HepG2 (cell line): ENCODE data around the gene MEG3. TPM values are rescaled to one million over a fixed set of nuclear protein-coding genes. Genes with fewer than 3 reads are reported as not detected.

Experiments
- ATAC-seq: fragments of 200-7000 bp; cut with Tn5 transposase; 3 replicates; pipeline ENCODE4 v1.9.1; 2020; ENCODE audit warnings: mild to moderate bottlenecking, moderate library complexity
- BruUV-seq: library from RNA; stranded (reverse); fragments of 400-500 nt; replicated peaks from 2 replicates; lab custom pipeline; 2021; lab: Mats Ljungman, UMichigan
- CTCF ChIA-PET: fragments of 300-600 bp; formaldehyde crosslinking; extraction: SDS; loops from one replicate; lab custom pipeline; 2021; ENCODE audit warnings: low total read pairs, inconsistent platforms, low intra/inter-chr PET ratio; lab: Yijun Ruan, JAX
- POLR2A ChIA-PET: fragments of 350-600 bp; sonication (Branson Sonifier 250); formaldehyde crosslinking; loops from one replicate; lab custom pipeline; 2020; ENCODE audit warnings: antibody characterized with exemption, inconsistent platforms; lab: Yijun Ruan, JAX
- DNase-seq: peaks from one replicate; pipeline ENCODE4 v3.0.0-alpha.2; 2015; ENCODE audit warnings: low spot score
- FAIRE-seq: peaks from 3 replicates; lab custom pipeline; 2011; peaks lifted over from hg19 to GRCh38; lab: Jason Lieb, UNC
- H2AFZ ChIP-seq: one replicate; pipeline ENCODE4 v1.6.1; 2011; ENCODE audit warnings: low read length, inconsistent platforms
- H3K27ac ChIP-seq: fragments of 300-600 bp; 3 replicates; pipeline ENCODE4 v1.8.0; 2011; ENCODE audit warnings: mixed run types, mild to moderate bottlenecking, mixed read lengths, low read length, inconsistent platforms; ENCODE audit not compliant: insufficient read depth; ENCODE audit errors: extremely low read length
- H3K27me3 ChIP-seq, 2 experiments: fragments of 200-600 bp in 1 of 2; 2 replicates in 1 of 2; 3 replicates in 1 of 2; pipeline versions ENCODE4 v1.6.0 to v1.8.0; 2011; ENCODE audit warnings: low read length in 2 of 2, mild to moderate bottlenecking in 2 of 2, moderate library complexity in 2 of 2, inconsistent platforms in 1 of 2; ENCODE audit not compliant: insufficient read depth in 2 of 2, control insufficient read depth in 1 of 2
- H3K36me3 ChIP-seq, 2 experiments: fragments of 200-600 bp in 1 of 2; replicated peaks in 1 of 2; 2 replicates in 1 of 2; 3 replicates in 1 of 2; pipeline versions ENCODE4 v1.5.1 to v1.8.0; 2011; ENCODE audit warnings: low read length in 2 of 2, inconsistent platforms in 1 of 2; ENCODE audit not compliant: insufficient read depth in 2 of 2, control insufficient read depth in 1 of 2
- H3K4me1 ChIP-seq: 2 replicates; pipeline ENCODE4 v1.5.1; 2012; ENCODE audit warnings: low read length, inconsistent platforms; ENCODE audit not compliant: insufficient read depth
- H3K4me2 ChIP-seq: 2 replicates; pipeline ENCODE4 v1.6.0; 2011; ENCODE audit warnings: low read depth, low read length, inconsistent platforms
- H3K4me3 ChIP-seq, 3 experiments: fragments of 200-600 bp in 1 of 3; sonication (generic), shearing (Covaris generic) in 1 of 3; replicated peaks in 1 of 3; 2 replicates each; pipeline ENCODE4 v1.5.1; 2011 to 2016; ENCODE audit warnings: low read length in 3 of 3, inconsistent platforms in 2 of 3, low read depth in 2 of 3, mild to moderate bottlenecking in 2 of 3, control low read depth in 1 of 3, mixed read lengths in 1 of 3; ENCODE audit not compliant: insufficient read depth in 1 of 3
- H3K79me2 ChIP-seq: one replicate; pipeline ENCODE4 v1.6.1; 2011; ENCODE audit warnings: low read length, inconsistent platforms; ENCODE audit not compliant: insufficient read depth
- H3K9ac ChIP-seq: 2 replicates; pipeline ENCODE4 v1.6.0; 2011; ENCODE audit warnings: mild to moderate bottlenecking, low read depth, low read length, inconsistent platforms; ENCODE audit not compliant: insufficient read depth
- H3K9me3 ChIP-seq: 2 replicates; pipeline ENCODE4 v1.5.1; 2012; ENCODE audit warnings: mild to moderate bottlenecking, low read length
- H4K20me1 ChIP-seq: 2 replicates; pipeline ENCODE4 v1.6.0; 2011; ENCODE audit warnings: inconsistent platforms, mild to moderate bottlenecking, low read length, moderate library complexity; ENCODE audit not compliant: insufficient read depth
- HOXA3 ChIP-seq: sonication (generic); formaldehyde crosslinking; IDR thresholded peaks from 2 replicates; pipeline ENCODE4 v1.5.0; 2020; ENCODE audit warnings: missing genetic modification reagents
- RORA ChIP-seq: sonication (generic); formaldehyde crosslinking; IDR thresholded peaks from 2 replicates; pipeline ENCODE4 v1.5.0; 2020; ENCODE audit warnings: mild to moderate bottlenecking, missing genetic modification reagents, moderate library complexity
- WGBS: methylation state at CpG from one replicate; pipeline ENCODE4 v1.1.6; 2017; ENCODE audit warnings: low lambda C conversion rate; 5-methylcytosine and 5-hydroxymethylcytosine counted together
- in situ Hi-C: cut with HindIII; loops from 2 replicates; pipeline ENCODE4 v1.10.0; 2017; ENCODE audit warnings: low pct_unique_long_range_greater_than_20kb; ENCODE audit not compliant: extremely low pct_ligation_motif_present
- intact Hi-C: fragments of 100-400 bp; cut with micrococcal nuclease; formaldehyde crosslinking; loops from one replicate; pipeline ENCODE4 v1.10.0; 2022; ENCODE audit not compliant: unreplicated experiment
- polyA plus RNA-seq, 8 experiments: library from polyadenylated mRNA; depleted of rRNA in 3 of 8; stranded (reverse) in 7 of 8; unstranded in 1 of 8; fragments of >200 nt; fragmentation: Illumina TruSeq in 4 of 8; extraction: Trizol in 4 of 8; gene quantifications; 2 replicates each; pipeline versions ENCODE4 v1.2.1 to v1.2.3, GENCODE V29; 2011 to 2016; ENCODE audit warnings: low read depth in 4 of 8, missing spikeins in 1 of 8, mixed read lengths in 1 of 8; ENCODE audit not compliant: insufficient read depth in 1 of 8
- total RNA-seq, 5 experiments: library from RNA; depleted of rRNA; stranded (reverse); fragments of >200 nt; fragmentation: Illumina TruSeq; extraction: Trizol; gene quantifications; 2 replicates each; pipeline ENCODE4 v1.2.3, GENCODE V29; 2016; ENCODE audit warnings: low read depth in 1 of 5
- TF ChIP-seq, protein P1 (sequence below): sonication (generic); formaldehyde crosslinking; IDR thresholded peaks from 2 replicates; pipeline ENCODE4 v1.4.0; 2020; ENCODE audit warnings: missing genetic modification reagents

The MEG3 gene
- total and polyA plus RNA-seq, 2 of the 13 experiments (the other 11 are each of a cell fraction or from before 2014, with no cell fraction given) = 0.17 TPM; not detected in 1

DNA sequence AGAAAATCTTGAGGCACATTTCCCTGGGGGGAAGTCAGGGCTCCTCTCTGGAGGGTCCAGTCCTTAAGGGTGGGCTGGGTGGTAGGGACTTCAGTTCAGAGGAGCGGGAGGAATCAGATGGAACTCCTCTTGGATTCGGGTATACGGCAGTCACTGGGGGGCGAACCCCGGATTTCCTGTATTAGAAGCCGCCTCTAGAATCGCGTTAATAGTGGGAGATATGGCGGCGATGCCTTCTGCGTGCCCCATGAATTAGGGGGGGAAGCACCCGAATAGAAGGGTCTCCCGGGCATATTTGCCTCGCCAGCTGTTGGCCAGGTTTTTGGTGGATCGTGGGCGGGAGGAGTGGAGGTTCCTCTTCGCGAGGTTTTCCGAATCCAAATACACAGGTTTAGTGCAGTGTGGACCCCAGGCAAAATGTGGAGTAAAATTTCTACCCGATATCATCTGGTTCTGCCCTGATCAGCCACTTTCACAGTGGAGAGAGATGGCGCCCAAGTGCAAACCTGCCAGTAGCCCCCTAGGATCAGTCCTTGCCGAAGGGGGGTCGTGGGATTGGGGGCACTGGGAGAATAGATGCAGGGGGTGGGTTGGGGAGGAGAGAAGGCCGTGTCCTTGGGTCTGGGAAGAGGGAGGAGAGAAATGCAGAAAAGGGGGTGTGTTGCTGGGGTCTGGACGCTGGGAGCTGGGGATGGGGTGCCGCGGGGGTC is 628 bp downstream of the MEG3 start (continued):
- TF ChIP-seq, protein P1, sequence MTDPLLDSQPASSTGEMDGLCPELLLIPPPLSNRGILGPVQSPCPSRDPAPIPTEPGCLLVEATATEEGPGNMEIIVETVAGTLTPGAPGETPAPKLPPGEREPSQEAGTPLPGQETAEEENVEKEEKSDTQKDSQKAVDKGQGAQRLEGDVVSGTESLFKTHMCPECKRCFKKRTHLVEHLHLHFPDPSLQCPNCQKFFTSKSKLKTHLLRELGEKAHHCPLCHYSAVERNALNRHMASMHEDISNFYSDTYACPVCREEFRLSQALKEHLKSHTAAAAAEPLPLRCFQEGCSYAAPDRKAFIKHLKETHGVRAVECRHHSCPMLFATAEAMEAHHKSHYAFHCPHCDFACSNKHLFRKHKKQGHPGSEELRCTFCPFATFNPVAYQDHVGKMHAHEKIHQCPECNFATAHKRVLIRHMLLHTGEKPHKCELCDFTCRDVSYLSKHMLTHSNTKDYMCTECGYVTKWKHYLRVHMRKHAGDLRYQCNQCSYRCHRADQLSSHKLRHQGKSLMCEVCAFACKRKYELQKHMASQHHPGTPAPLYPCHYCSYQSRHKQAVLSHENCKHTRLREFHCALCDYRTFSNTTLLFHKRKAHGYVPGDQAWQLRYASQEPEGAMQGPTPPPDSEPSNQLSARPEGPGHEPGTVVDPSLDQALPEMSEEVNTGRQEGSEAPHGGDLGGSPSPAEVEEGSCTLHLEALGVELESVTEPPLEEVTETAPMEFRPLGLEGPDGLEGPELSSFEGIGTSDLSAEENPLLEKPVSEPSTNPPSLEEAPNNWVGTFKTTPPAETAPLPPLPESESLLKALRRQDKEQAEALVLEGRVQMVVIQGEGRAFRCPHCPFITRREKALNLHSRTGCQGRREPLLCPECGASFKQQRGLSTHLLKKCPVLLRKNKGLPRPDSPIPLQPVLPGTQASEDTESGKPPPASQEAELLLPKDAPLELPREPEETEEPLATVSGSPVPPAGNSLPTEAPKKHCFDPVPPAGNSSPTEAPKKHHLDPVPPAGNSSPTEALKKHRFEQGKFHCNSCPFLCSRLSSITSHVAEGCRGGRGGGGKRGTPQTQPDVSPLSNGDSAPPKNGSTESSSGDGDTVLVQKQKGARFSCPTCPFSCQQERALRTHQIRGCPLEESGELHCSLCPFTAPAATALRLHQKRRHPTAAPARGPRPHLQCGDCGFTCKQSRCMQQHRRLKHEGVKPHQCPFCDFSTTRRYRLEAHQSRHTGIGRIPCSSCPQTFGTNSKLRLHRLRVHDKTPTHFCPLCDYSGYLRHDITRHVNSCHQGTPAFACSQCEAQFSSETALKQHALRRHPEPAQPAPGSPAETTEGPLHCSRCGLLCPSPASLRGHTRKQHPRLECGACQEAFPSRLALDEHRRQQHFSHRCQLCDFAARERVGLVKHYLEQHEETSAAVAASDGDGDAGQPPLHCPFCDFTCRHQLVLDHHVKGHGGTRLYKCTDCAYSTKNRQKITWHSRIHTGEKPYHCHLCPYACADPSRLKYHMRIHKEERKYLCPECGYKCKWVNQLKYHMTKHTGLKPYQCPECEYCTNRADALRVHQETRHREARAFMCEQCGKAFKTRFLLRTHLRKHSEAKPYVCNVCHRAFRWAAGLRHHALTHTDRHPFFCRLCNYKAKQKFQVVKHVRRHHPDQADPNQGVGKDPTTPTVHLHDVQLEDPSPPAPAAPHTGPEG (CRISPR knock-in tag) = no peak

DNA sequence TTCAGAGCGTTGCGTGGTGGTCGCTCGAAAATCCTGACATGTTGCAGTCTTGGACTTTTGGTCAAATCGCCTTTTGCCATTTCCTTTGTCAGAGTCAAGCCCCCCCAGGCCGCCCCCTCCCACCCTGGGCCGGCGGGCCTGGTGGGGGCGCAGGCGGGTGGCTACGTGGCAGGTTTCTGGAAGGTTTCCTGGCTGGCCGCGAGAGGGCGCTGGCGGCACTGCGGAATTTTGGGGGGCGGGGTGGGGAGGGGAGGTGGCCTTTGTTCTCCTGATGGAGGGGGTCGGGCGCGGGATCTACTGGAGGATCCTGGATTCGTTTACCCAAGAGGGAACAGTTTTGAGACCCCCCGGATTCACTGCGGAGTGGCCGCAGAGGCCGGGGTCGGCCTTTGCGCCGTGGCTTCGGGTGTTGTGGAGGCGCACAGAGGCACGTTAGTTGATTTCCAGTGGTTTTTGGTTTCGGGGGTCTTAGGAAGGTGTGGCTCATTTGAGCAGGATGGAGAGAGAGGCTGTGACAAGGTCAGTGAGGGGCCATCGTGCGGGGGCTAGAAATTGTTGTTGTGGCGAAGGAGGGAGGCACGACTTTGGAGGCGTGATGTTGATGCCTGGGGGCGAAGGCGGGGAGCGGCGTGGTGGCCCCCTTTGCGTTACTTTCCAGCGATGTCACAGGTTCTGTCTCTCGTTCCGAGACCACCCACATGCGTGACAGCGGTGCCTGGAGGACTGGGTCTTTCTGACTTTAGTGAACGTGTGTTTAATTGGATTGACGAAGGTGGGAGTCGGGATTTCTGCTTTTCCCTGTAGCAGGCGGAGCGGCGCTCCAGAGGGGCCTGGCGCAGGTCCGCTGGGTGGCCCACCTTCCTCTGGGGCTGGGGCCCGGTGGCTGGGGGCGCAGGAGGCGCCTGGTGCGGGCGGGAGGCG is 1.4 kb downstream of the MEG3 start:
- Histone ChIP-seq H3K36me3 (no peaks in the 10 kb centered on the region), H3K4me2 (no peak overlapping the region), H2AFZ (no peak overlapping the region), H3K4me1 (peaks cover 46% of the 10 kb centered on the region), H3K79me2 (no peaks in the 10 kb centered on the region), H4K20me1 (no peaks in the 10 kb centered on the region), H3K27ac (no peak overlapping the region), H3K9me3 (peaks cover 4% of the 10 kb centered on the region; the same call in 1 of the 2 replicates), H3K9ac (no peak overlapping the region), H3K27me3 (no peaks in the 10 kb centered on the region), H3K4me3 (no peak overlapping the region)
- DNase-seq (no peak), FAIRE-seq (no peak), ATAC-seq (no peak)
- no TSS peak for BruUV-seq
- TF ChIP-seq RORA (CRISPR knock-in tag) (no peak), HOXA3 (CRISPR knock-in tag) (peak; percentile 9; the same call in 1 of the 2 replicates)
- in situ Hi-C loops = no loop called here
- ChIA-PET POLR2A (no interaction called here), CTCF (no interaction called here)
- WGBS = 97% methylated on average over 59 of the region's 61 CpGs
- intact Hi-C loops = no loop called here
